ENCODE data around the gene ACOXL.

Gene ACOXL

DNA sequence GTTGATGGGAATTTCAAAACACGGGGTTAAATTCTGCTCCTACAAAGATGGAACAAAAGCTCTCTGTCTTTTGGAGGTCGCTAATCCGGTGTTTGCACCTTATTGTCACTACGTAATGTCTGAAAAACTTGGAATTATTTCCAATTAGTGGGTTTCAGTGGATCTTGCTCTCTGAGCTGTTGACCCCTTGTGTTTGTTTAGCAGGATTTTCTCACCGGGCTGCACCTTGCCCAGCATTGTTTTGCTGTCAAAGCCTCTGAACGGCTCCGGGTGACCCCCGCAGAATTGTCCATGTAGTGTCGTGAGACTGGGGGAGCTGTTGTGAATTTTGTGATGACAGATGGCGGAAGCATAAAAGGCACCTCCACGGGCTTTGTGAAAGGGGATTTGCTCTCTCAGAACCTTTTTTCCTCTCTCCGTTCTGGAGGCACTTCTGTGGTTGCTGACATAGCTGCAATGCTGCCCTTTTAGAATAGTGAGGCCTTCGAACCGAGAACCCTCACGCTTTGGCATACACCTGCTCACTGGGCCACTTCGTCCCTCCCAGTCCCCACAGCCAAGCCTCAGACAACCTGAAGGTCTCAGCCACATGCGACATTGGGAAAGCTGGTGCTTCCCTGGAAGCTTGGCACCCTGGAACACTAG lies 129.4 kb downstream of the ACOXL start:
- DNase-seq = no peak
- in situ Hi-C loops (cut with HindIII; ENCODE audit: low pct_ligation_motif_present, low pct_unique_long_range_greater_than_20kb, low sequenced_read_pairs) = no loop called here

DNA sequence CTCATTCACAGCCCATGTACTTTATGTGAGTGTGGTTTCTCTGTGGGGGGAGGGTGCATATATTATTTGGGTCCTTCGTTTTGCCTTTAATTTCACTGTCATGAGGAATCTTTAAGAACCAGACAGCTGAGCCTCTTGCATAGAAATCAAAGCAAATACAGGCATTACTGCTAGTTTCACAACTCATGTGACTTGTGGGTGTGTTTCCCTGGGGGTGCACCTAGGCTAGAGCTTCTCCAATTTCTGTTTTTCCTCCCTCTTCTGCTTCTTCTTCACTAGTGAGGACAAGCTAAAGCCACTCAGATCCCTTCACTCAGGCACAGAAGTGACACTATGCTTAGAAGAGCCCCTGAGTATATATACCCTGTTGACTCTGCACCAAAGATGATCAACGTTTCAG lies 131.4 kb downstream of the ACOXL start:
- in situ Hi-C loops (cut with HindIII; ENCODE audit: low pct_ligation_motif_present, low pct_unique_long_range_greater_than_20kb, low sequenced_read_pairs) = no loop called here
- DNase-seq = no peak

DNA sequence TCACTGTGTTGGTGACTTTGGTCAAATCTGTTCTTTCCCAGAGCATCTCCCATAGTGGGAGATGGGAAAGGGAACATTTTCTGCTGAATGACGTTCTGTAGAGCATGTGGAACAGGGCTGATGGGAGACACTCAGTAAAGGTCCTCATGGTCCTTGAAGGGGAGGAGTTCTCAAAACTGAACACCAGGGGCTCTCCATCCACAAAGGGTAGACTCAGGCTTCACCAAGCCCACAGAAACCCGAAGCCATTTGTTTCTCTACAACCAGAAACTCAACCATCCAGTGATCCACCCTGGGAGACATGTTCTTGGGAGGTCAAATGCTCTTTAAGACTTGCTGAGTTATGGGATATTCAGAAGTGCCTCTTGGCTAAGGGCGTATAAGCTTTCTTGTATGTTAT lies 131.8 kb downstream of the ACOXL start:
- in situ Hi-C loops (cut with HindIII; ENCODE audit: low pct_ligation_motif_present, low pct_unique_long_range_greater_than_20kb, low sequenced_read_pairs) = no loop called here
- DNase-seq = no peak

DNA sequence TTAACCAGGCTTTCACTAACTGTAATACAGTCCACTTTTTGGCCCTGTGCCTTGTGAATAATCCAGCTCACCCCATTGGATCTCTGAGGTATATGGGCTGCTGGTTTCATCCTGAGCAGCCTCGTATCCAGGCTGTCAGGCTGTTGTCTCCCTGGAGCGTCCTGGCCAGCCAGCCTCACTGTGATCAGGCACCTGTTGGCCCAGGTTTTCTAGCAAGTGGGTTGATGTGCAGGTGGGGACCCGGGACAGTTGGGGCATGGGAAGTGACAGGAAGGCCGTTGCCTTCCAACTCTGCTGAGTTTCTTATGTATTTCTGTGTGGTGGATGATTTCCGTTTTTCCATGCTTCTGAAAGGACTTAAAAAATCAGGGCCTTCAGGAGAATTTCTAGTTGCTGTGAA lies 132.4 kb downstream of the ACOXL start:
- in situ Hi-C loops (cut with HindIII; ENCODE audit: low pct_ligation_motif_present, low pct_unique_long_range_greater_than_20kb, low sequenced_read_pairs) = no loop called here

DNA sequence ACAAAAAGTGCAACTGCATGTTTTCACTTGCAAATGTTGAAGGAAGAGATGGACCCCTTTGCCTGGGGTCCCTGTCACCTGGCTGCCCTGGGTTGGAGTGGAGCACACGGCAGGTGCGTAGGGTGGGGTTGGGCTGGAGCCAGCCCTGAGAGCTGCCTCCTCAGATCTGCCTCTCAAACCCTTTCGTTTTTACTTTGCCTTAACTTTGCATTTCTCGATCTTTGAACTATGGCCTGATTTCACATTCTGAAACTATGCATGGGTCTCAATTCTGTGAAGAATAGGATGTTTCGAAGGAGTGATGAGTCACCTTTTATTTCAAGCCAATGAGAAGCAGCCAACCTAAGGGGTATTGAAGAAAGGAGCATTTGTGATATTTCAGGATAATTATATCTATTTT lies 132.8 kb downstream of the ACOXL start:
- in situ Hi-C loops (cut with HindIII; ENCODE audit: low pct_ligation_motif_present, low pct_unique_long_range_greater_than_20kb, low sequenced_read_pairs) = no loop called here
- no peak for DNase-seq

More for the DNA sequence above, 132.4 kb downstream of the ACOXL start:
- DNase-seq = no peak

DNA sequence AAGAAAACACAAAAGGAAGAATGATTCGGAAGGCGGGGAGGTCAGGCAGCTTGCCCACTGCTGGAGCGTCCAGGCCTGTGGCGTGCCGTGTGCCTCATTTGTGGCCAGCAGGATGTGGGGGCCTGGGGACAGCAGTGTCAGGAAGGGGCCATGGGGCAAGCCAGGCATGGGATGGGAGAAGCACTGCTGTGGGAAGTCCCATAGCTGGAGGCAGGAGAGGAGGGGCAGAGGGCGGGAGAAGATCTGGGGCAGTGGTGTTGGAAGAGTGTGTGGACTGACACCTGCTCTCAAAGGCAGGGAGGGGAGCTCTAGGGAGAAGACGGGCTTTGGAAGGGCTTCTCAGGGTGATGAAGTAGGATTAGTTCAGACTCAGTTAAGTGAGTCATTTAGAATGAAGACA lies 133.7 kb downstream of the ACOXL start:
- no peak for DNase-seq
- in situ Hi-C loops (cut with HindIII; ENCODE audit: low pct_ligation_motif_present, low pct_unique_long_range_greater_than_20kb, low sequenced_read_pairs) = no loop called here

DNA sequence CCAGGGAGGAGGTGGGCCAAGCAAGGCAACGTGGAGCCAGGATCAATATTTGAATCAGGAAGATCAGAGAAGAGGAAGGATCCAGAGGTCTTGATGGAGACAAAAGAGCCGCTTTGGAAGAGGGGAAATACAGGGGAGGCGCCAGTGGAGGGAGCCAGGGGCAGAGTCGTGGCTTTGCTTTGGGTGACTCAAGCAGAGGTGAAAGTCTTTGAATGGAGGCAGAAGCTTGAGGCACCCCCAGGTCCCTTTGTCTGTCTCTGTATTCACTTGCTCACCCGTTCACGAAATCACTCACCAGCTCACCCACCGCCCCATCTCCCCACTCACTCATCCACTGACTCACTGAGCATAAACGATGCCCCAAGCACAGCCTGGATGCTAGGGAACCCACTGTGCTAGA lies 134.1 kb downstream of the ACOXL start:
- in situ Hi-C loops (cut with HindIII; ENCODE audit: low pct_ligation_motif_present, low pct_unique_long_range_greater_than_20kb, low sequenced_read_pairs) = no loop called here
- DNase-seq = no peak

DNA sequence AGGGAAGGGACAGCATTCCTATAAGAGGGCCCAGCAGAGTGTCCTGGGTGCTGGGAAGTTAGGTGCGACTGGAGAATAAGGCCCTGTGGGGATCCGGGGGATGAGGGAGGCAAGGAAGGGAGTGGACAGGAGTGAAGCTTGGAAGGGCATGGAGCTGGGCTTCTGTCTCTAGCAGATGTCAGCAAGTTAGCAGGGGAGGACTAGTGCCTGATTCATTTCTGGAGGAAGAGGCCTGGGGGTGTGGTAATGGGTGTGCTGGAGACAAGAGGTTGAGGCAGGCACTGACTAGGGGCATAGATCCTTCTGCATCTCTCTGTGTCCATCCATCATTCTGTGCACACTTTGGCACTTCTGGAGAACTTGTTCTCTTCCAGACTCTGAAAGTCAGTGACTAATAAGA lies 134.7 kb downstream of the ACOXL start:
- in situ Hi-C loops (cut with HindIII; ENCODE audit: low pct_ligation_motif_present, low pct_unique_long_range_greater_than_20kb, low sequenced_read_pairs) = no loop called here
- no peak for DNase-seq

DNA sequence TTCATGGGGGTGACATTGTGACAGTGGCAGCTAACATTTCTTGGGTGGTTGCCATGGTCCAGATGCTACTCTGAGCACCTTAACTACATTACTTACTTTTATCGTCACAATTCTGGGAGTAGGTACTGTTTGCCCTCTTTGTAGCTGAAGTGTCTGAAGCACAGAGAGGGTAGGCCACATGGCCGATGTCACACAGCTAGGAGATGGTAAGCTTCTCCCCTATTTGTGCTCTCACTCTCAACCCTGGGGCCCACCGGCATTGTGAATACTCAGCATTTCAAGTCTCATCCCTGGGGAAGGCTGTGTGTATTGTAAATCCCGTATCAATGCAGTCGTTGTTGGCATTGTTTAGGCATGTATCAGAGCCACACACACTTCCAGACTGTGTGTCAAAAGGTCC lies 136.6 kb downstream of the ACOXL start:
- DNase-seq = no peak
- in situ Hi-C loops (cut with HindIII; ENCODE audit: low pct_ligation_motif_present, low pct_unique_long_range_greater_than_20kb, low sequenced_read_pairs) = no loop called here

DNA sequence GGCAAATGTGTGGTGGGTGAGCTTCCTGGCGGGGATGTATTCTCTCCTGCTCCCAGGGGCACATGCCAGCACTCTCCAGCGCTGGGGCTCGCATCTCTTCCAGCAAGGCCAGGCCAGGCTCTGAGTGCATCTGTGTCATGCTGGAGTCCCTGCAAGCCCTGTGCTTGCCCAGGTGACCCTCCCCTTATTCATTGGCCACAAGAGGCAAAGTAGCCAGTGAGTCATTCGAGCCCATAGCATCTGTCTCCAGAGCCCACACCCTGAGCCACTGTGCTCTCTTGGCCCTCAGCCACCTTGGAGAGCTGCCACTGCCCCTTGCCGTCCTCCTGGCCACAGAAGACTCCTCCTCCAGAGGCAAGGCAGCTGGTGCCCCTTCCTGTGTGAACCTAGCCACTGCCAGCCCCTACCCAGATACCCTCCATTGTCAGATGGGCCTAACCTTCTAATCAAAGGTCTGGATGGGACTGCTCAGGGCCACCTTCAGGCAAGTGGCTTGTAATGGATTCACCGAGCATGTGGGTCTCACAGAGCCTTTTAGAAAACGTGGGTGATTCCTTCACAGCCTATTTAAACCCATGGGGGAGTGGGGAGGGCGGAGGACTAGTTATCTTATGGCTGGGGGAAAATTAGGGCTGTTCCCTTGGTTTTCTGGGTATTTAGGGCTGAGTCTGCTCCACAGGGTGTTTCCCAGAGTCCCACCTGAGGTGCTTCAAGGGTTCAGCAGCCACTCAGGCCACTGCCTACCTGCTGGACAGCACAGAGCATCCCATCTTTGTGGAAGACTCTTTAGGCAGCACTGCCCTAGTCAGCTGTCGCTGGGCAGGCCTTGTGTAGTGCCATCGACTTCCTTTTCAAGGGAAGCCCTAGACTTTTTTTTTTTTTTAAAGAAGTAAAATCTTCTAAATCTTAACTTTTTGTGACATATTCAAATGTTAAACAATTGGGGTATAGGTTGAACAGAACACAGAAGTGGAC lies 137.4 kb downstream of the ACOXL start:
- in situ Hi-C loops (cut with HindIII; ENCODE audit: low pct_ligation_motif_present, low pct_unique_long_range_greater_than_20kb, low sequenced_read_pairs) = no loop called here
- DNase-seq = peak; percentile 49

DNA sequence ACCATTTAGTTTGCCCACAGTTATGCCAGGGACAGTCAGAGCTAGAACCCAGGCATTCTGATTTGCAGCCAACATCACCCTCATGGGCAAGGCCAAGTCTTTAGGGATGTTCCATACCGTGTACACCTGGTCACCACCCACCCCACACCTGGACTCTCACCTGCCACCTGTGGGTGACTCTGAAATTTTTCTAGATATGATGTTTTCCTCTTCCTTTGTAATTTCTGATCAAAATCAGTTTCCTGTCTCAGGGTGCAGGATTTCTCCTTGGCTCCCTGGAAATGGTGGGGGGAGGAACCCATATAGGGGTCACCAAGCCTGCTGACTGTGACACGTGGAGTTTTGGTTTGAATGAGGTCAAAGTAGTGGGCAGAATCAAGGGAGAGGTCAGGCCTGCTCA lies 138.2 kb downstream of the ACOXL start:
- no peak for DNase-seq
- in situ Hi-C loops (cut with HindIII; ENCODE audit: low pct_ligation_motif_present, low pct_unique_long_range_greater_than_20kb, low sequenced_read_pairs) = no loop called here

DNA sequence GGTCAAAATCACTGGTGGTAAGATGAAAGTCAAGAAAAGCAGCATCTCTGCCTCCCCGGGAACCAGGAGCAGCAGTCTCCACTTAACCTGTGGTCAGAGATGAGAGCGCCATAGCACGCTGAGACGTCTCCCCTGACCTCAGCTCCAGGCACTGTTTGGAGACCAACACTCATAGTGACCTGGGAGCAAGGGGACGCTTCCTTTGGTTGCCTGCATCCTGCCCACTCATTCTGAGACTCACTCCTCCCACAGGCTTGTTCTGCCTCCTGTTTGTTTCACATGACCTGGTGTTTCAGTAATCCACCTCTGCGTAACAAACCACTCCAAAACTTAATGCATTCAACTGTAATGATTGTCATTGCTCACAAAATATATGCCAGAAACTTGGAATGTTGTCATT lies 139.3 kb downstream of the ACOXL start:
- in situ Hi-C loops (cut with HindIII; ENCODE audit: low pct_ligation_motif_present, low pct_unique_long_range_greater_than_20kb, low sequenced_read_pairs) = no loop called here
- DNase-seq = no peak

DNA sequence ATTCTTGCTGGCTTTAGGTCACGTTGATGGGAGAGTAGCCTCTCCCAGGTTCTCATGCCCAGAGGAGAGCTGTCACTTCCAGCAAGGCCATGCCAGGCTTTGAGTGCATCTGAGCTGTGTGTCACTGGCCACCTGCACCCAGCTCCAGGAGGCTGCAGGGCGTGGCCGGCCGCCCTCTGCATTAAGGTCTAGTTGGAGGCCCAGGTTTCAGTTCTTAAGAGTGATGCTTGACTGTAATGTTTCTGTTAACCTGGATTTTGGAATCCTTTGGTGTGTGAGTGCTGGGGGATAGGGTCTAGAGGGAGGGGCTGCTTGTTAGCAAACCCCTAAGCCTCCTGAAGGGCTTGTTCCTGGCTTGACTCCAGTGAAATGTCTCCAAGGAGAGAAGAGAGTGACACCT lies 140.1 kb downstream of the ACOXL start:
- in situ Hi-C loops (cut with HindIII; ENCODE audit: low pct_ligation_motif_present, low pct_unique_long_range_greater_than_20kb, low sequenced_read_pairs) = no loop called here
- DNase-seq = no peak

DNA sequence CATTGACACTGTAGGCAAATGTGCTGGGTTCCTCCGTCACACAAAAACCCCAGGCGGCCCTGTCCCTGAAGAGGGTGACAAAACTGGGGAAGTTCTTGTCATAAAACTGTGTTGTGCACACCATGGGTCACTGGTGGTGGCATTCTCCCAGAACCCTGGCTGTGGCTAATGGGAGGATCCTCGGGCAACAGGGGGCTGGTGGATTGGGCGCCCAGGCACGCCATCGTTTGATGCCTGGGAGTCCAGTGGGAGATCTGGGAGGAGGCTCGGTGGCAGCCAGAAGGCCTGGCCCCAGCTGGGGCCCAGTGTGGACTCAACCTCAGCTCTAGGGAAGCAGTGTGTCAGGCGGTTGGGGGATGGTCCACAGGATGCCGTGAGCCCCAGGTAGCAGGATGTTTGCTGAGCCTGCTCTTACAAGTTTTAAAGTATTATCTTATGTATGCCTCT lies 140.7 kb downstream of the ACOXL start:
- in situ Hi-C loops (cut with HindIII; ENCODE audit: low pct_ligation_motif_present, low pct_unique_long_range_greater_than_20kb, low sequenced_read_pairs) = no loop called here

DNA sequence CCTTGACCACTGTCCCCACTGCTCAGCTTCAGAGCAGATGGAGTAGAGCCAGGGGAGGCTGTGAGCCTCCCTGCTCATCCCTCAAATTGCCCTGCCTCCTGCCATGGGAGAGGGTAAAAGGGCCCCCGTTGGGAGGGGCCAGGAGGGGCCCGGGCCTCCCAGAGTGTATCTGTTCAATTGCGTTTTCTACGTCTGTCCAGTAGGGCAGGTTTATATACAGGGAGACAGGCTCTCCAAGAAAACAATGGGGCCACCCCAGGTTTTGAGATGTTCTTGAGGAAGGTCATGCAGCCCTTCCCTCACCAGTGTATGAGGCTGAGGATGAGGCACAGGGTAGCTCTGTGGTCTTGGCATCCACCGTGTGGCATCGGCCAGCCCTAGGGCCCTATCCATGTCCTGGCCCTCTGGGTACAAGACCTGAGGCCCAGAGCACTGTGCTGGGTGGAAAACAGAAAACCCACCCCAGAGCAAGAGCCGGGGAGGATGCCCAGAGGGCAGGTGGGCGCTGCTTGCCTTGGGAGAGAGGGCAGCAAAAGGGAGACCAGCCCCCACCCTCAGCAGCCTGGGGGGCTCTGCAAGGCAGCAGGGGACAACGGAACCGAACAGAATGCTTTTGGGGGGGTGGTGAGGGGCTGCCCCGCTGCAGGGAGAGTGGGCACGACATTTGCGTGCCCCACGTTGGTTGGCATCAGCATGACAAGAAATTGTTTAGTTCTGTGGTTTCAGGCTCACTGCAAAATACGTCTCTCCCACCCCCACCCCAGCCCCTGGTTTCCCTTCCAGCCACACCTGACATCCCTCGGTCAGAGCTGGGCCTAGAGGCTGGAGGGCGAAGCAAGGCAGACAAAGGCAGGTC lies 141.5 kb downstream of the ACOXL start:
- no peak for DNase-seq
- in situ Hi-C loops (cut with HindIII; ENCODE audit: low pct_ligation_motif_present, low pct_unique_long_range_greater_than_20kb, low sequenced_read_pairs) = no loop called here

More for the DNA sequence above, 140.7 kb downstream of the ACOXL start:
- DNase-seq = no peak

DNA sequence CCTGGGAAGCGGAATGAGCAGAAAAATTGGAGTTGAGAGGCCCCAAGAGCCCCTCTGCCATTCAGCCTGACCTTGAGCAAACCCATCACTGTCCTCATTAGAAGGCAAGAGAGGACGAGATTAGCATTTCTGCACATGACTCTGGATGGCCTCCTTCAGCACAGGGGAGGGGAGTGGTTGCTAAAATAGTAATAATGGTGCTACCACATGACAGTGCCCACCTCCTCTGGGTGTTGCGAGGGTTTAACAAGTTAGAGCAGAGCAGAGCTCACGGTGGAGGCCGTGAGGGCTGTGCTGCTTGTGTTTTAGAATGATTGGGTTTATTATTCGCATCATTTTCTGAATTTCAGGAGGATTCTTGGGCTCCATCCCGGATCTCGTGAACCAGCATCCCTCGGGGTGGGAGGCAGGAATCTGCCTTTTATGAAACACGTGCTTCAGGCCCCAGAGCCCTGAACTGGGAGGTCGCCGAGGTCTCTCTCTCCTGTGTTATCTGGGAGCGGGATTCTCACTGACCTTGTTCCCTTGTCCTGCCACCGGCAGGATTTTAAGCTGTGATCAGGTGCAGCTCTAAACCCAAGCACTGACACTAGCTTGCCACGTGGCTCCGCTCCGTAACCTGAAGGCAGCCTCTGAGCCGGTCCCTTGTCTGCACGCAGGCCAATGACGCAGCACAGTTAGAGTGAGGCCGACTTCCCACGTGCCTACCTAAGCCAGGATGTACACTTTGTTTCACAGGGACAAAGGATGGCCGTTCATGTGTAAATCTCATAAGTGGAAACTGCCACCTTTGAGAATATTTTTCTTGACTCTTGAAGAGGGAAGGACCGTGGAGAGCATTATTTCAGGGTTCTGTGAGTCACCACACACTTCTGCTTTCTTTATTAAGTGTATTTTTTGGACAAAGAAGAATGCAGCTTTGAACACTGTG lies 142.3 kb downstream of the ACOXL start:
- in situ Hi-C loops (cut with HindIII; ENCODE audit: low pct_ligation_motif_present, low pct_unique_long_range_greater_than_20kb, low sequenced_read_pairs) = no loop called here
- DNase-seq = no peak

DNA sequence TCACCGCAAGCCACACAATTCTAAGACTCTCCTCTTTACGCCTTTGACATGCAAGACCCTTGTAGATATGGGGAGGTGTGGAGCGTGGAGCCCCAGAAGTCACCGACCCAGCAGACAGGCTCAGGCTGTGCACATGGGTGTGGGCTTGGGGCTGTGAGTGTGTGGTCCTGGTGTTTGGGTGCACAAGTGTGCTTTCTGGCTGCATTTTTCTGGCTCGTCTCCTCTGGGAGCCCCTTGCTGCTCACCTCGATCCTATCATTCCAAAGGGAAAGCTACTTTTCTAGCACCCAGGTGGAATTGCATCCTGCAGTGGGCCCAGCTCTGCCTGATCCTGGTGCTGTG lies 143.0 kb downstream of the ACOXL start:
- in situ Hi-C loops (cut with HindIII; ENCODE audit: low pct_ligation_motif_present, low pct_unique_long_range_greater_than_20kb, low sequenced_read_pairs) = no loop called here
- DNase-seq = no peak
